Activated effector memory CD4-positive, alpha-beta T cell treated with anti-CD3 and anti-CD28 coated beads, Interleukin-2, amount 50 U/mL, for 16 hours (primary cell): Measurements from ENCODE around the gene WDR91.
"Not testable (repeated sequence)": the region's sequence is repeated elsewhere in the genome, so short reads cannot be mapped to it uniquely, and the experiment has no call there.

Source experiments
- DNase-seq: peaks from one replicate; pipeline ENCODE4 v3.0.0-alpha.2; 2020

WDR91 gene

DNA sequence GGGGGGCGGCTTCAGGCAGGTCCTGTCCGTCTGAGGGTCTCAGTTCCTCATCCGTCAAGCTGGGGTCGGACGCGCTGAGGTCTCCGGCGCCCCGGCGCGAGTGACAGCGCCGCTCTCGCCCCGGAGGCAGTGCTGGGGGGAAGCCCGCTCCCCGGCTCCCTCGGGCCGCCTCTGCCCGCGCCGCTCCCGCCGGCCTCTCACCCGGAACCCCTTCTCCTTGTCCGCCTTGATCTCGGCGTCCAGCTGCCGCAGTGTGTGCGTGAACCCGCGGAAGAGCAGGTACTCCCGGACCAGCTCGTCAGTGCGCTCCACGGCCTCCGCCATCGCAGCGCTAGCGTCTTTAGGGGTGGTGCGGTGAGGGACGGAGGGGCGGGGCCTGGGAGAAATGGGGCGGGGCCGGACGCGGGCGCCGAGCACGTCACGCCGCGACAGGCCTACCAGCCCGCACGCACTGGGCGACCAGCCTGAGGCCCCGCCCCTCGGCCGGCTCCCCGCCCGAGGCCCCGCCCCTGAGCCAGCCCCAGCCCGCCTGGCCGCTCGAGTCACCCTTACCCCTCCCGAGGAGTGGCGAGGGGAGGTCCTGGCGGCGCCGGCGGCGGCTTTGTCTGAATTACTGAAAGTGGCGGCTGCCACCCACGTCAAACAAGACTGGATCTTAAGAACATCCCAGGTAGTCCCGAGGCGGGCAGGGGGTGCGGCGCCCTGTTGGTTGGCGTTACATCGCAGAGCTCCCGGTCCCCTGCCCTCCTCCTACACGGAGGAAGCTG, at the start of gene WDR91:
Gene WDR91, minus strand, starts transcription at position 348 of the 767 bp plus-strand sequence. Its CDS starts 24 bp downstream, at position 324.
- peak; percentile 99 for DNase-seq

DNA sequence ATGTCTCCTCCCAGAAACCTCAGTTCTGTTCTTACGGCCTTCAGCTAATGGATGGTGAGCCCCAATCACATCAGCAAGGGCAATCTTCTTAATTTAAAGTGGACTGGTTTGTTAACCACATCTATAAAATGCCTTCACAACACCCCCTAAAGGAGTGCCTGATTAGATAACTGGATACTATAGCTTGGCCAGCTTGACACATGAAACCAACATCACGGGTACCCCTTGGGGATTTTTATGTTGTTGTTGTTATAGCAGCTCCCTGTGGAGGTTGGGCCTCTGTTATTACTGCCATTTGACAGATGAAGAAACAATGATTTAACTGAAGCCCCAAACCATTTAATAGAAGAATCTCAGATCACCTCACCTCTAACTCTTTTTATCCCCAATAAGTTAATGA, 49.1 kb upstream of the WDR91 start:
- DNase-seq: no peak

DNA sequence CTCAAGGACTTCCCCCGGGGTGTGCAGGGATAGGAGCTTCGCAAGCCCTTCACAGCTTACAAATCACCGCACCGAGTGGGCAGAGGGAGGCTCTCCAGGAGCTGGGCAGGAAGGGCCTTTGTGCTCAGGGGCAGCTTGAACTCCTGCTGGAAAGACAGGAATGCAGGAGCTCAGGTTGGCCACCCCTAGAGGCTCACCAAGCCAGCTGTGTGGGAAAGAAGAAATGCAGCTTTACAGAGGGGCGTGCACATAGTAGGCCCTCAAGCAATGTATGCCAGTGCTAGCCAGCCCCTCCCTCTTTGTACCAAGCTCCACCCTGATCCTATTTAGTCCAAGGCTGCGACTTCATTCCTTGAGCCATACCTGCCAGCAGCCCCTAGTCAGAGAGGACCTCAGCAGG, 48.4 kb upstream of the WDR91 start:
- DNase-seq: no peak

DNA sequence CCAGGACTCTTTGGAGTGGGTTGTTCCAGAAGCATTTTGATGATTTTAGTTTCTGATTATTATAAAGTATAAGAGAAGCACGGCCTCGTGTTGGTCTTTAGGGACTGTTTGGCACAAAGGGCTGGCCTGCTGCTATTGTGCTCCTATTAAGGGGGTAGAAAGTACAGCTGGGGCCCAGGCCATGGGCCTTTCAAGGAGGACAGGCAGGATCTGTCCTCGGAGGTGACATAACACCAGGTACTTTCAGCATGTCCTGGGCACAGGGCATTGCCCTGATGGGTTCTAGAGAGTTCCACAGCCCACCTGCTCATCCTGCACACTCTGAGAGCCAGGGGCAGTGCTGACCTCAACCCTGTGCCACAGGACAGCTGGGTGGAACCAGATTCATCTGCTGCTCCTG, 47.3 kb upstream of the WDR91 start:
- DNase-seq: peak; percentile 47

DNA sequence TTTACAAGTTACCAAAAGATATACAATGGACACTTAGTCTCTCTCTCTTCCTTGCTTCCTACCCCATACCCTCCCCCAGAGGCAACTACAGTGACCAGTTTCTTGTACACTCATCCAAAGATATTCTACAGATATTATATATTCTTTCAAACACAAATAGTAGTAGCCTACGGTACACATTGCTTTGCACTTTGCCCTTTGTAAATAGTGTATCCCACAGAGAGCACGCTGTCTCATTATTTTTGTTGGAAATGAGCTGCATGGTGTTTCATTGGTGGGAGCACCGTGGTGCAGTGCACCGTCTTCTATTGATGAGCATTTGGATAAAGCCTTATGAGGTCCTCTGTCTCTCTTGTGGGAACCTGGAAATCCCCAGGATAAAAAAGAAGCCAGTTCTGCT, 46.5 kb upstream of the WDR91 start:
- DNase-seq: no peak

DNA sequence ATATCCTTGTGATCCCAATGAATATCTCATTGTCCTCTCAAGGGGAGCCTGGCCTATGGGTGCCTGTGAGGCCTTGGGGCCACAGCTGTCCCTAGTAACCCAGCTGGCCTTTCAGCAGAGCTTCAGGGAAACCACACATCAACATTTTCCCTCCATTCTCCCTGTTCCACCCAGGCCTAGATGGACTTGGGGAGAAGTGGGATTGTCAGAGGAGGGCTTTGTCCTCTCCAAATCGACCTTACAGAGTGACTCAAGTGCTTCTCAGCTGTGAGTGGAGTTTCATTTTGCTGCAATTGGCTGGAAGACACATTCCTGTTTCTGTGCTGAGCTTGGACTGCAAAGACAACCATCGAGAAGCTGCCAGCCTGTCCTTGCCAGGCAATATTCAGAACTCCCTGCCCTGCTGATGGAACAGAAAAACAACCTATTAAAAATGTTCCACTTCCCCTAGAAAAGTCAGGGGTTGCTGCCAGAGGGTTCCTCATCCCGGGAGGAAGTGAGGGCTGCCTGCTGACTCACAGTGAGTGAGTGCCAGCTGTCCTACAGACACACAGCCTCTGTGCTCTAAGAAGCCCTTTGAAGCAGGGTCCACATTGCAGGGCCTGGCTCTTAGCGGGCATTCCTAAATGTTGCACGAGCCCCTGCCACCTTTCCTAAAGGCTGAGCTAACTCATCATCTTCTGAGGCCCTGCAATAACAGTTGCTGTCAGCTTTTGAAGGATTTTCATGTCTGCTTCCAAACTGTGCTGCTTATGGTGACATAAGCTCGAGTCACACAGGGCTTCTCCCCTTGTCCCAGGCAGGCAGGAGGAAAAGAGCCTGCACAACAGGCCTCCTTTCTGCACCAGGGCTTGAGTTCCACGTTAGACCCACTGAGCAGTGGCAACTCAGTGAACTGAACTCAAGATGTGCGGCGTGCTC, 42.8 kb upstream of the WDR91 start:
- DNase-seq: no peak

DNA sequence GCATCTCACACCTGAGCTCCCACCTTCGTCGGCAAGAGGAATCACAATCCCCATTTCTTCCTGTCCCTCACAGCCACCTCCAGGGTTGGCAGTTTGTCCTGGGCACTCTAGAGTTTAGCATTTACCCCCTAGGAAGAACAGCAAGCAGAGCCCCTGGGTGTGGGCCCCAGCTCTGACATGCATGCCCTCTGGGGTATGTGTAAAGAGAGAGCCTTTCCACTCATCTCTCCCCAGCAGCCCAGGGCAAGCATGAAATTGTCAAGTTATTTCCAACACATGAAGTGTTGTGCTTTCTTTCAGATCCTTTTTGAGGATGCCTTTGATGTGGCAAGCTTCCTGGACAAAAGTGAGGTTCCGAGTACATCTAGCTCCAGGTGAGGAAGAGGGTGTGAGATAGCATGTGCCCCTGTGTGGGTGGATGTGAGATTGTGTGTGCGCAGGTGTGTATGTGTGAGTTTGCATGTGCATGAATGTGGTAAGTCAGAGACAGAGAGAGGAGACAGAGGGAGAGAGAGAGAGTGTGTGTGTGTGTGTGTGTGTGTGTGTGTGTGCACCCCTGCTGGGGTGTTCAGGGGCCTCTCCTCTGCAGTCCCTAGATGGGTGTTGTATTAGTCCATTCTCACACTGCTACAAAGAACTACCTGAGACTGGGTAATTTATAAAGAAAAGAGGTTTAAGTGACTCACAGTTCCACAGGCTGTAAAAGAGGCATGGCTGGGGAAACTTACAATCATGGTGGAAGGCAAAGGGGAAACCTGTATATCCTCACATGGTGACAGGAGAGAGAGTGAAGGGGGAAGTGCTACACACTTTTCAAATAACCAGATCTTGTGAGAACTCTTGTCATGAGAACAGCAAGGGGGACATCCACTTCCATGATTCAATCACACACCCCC, 40.4 kb upstream of the WDR91 start:
- DNase-seq: peak; percentile 25

DNA sequence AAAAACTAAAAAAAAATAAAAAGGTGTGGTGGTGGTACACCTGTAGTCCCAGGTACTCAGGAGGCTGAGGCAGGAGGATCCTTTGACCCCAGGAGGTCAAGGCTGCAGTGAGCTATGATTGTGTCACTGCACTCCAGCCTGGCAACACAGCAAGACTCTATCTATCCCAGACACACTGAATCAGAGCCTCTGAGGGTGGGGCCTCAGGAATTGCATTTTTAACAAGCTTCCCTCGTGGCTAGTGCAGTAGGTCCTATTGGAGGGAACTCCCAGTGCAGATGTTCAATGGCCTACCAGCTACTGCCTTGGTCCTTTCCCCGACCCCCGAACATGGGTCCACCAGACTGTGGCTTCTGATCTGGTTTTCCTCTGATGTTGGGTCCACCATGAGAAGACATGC, 37.2 kb upstream of the WDR91 start:
- peak; percentile 24 for DNase-seq

DNA sequence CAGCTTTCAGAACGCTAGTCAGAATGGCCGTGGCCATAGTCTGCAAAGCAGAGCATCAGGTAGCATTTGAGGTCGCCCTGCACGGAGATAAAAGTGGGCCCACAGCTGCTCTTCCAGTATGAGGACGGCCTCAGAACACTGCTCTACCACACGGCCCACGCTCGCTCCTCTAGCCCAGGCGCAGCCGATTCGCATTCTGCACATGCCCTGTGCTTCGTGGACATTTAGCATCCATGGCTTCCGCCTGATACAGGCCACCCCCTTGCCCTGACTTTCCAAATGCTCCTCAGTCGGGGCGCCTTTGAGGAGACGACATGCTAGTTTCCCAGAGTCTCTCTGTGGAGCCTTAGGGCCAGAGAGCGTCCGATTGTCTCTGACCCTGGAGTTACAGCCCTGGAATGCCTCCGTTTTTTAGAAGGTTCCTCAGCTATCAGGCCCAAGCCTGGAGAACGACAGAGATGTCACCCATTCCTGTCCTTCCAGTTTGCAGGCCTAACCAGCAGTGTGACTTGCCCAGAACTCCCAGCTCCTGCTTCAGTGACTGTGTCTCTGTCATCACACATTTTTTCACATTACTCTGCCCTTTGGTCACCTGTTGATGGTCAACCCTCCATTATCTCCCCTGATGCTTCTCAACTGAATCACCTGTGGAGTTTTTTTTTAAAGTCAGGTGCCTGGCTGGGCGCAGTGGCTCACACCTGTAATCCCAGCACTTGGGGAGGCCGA, 36.6 kb upstream of the WDR91 start:
- DNase-seq: no peak

DNA sequence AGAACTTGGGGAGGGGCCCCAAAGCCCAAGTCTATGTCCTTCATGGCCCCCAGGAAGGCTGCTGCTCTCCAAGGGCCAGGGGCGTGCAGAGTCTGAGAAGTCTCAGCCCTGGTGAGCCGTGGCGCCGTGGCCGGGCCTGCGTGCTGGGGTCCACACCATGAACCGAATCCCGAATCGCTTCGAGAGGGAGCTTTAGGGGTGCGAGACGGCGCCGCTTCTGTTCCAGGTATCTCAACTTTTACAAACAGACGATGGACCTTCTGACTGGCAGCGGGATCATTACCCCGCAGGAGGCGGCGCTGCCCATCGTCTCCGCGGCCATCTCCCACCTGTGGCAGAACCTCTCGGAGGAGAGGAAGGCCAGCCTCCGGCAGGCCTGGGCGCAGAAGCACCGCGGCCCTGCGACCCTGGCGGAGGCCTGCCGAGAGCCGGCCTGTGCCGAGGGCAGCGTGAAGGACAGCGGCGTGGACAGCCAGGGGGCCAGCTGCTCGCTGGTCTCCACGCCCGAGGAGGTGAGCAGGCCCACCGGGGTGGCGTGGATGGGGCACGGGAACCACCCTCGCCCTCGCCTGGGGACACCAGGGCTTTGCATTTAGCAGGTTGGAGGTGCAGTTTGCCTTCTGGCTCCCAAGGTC, 35.0 kb upstream of the WDR91 start:
- DNase-seq: no peak

DNA sequence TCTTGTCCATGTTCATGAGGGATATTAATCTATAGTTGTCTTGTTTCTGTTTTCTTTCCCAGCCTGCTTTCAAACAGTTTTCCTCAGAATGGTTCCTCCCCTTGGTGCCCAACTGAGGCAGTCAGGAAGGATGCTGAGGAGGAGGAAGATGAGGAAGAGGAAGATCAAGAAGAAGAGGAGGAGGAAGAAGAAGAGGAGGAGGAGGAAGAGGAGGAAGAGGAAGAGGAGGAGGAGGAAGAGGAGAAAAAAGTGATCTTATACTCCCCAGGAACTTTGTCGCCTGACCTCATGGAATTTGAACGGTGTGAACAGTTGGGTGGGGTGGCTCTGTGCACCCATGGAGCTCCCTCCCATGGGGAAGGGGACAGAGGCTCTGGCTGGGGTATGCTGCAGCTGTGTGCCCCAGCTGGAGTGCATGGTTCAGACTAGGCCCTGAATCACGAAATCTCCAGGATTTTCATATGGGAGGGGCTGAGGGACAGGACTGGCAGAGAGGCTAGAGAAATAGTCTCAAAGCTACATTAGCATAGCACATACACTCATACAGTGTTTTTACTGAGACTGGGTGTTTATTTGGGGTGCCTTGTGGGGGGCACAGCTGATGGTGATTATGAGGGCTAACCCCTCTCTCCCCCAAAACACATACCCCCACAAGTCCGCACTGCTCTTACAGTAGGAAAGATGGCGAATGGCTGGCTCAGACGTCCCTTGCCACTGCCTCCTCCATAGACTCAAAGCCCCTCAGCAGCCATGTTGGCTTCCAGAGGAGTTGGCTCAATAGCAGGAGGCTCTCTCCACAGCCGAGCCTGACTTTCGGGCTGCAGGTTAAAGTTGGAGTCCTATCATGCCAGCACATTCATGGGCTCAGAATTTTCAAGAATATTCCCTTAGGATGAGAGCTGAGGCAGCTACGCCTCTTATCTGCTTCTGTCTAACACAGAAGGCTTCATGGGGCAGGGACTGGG, 34.2 kb upstream of the WDR91 start:
- DNase-seq: no peak

DNA sequence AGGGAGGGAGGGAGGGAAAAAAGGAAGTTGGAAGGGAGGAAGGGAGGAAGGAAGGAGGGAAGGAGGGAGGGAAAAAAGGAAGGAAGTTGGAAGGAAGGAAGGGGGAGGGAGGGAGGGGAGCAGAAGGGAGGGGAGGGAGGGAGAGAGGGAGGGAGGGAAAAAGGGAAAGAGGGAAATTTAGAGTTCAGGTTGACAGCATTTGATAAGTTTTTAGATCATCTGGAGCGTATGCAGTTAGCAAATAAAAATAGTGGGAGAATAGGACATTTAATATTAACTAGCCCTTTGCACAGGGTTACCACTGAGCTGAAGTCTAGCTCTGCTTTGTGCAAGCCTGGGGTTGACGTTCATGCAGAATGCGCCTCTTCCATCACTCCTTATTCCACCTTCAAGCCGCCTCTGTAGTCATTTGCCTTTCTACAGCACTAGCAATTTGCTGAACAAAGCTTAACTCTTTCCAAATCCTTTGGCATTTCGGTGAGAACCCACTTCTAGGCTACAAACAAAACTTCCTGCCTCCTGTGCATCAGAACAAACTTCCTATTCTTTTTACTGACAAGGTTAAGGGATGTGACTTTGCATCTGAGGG, 30.9 kb upstream of the WDR91 start:
- DNase-seq: no peak

DNA sequence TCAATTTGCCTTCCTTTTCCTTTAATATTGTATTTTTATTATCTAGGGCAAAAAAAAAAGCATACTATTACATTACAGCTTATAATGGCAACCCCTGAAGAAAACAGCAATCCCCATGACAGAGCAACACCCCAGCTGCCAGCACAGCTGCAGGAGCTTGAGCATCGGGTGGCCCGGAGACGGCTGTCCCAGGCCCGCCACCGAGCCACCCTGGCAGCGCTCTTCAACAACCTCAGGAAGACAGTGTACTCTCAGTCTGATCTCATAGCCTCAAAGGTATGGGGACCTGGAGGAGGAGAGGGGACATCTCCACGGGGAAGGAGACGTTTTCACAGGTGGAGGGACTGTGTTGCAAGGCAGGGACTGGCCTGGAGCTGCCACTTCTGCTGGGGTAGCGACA, 29.1 kb upstream of the WDR91 start:
- DNase-seq: no peak

DNA sequence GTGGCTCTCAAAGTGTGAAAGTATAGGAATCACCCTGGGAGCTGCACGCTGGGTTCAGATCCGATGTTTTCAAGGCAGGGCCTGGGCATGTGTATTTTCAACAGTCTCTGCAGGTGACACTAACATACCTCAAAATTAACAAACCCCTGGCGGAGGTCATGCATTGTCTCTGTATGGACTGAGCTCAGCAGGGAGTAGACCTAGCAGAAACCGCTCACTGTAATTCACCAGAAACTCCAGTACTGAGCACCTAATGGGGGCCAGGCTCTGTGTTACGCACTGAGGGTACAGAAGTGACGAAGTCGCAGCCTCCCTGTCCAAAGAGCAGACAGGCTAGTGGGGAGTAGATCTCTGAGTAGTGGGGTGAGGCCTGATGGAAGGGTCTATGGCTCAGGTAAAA, 27.9 kb upstream of the WDR91 start:
- DNase-seq: no peak

DNA sequence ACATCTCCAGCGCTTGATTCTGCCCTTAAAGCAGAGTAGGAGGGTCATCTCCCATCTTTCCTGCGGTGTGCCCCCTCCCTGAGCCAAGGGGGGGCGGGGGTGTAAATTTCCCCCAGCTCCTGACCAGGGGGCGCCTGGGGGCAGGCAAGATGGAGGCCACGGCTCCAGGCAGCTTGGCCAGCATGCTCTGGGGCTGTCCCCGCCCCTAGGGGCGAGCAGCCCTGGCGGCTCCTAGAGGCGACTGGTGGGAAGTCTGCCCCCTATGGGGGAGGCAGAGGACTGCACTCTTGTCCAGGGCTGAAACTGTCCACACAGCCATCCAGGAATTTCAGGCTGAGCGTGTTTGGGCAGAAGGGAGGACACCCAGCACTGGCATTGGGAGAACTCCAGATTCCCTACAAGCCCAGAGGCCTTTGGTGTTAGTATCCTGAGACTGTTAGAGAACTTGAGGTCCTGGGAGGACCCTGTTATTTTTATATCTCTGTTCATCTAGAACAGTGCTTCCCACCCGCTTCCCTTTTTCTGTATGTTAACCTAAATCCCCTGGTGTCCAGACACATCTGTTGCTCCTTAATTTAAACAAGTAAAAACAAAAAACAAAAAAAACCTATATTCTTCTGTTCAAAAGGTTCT, 26.9 kb upstream of the WDR91 start:
- no peak for DNase-seq

DNA sequence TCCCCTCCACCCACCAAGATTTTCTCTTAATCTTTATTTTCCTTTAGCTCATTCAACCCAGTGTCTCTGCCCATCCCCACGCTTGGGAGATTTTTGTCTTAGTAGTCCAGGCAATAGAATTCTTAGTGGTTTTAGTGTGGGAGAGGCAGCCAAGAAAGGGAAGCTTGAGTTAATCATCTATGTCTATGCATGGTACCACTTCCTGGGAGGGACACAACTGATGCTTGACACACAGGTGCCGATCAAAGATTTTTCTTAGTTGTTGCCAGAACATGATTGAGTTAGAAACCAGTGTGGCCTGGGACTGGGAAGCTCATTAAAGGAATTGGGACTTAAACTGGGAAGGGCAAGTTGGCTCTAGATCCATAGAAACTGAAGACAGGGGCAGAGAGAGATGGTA, 25.4 kb upstream of the WDR91 start:
- DNase-seq: no peak

DNA sequence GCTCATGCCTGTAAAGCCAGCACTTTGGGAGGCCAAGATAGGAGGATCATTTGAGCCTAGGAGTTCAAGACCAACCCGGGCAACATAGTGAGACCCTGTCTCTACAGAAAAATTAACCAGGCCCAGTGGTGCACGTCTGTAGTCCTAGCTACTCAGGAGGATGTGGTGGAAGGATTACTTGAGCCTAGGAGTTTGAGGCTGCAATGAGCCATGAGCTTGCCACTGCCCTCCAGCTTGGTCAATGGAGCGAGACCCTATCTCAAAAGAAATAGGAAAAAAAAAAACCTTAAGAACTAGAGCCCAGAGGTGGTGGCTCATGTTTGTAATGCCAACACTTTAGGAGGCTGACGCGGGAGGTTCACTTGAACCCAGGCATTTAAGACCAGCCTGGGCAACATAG, 24.5 kb upstream of the WDR91 start:
- no peak for DNase-seq

DNA sequence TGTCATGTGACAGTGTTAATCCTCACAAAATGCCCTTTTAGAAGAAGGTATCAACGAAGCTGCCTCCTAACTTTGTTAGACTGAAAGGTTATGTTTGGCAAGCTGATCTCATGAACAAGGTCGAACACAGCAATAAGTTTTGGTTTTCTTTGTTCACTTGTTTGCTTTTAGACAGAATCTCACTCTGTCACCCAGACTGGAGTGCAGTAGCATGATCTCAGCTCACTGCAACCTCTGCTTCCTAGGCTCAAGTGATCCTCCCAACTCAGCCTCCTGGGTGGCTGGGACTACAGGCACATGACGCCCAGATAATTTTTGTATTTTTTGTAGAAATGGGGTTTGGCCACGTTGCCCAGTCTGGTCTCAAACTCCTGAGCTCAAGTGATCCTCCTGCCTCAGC, 23.4 kb upstream of the WDR91 start:
- DNase-seq: no peak

DNA sequence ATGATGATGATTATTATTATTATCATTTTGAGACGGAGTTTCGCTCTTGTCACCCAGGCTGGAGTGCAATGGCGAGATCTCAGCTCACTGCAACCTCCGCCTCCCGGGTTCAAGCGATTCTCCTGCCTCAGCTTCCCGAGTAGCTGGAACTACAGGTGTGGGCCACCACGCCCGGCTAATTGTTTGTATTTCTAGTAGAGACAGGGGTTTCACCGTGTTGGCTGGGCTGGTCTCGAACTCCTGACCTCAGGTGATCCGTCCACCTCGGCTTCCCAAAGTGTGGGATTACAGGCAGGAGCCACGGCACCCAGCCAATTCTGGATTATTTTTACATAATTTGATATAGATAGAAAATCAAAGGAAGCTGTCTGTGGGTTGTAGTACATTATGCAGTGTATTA, 22.8 kb upstream of the WDR91 start:
- DNase-seq: not testable (repeated sequence)

DNA sequence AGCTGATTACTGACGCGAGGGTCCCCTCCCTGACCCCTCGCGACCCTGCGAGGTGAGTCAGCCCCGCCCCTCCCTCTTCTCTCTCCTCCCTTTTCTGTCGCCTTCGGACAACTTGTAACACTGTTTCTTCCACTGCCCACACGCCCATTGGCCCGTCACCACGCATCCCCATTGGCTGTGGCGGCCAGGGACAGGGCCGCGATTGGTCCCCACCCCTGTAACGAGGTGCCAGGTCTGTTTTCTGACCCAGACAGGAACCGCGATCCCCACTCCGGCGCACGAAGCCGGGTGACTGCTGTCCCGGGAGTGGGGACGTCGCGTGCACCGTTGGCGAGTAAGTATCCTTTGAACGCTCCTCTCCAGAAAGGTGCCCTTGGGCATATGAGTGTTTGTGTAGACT, 22.2 kb upstream of the WDR91 start, which contains the start of gene STRA8:
Gene STRA8, plus strand, starts transcription at position 269 of the 400 bp plus-strand sequence. CDS start 6,687 bp downstream, outside the sequence.
- no peak for DNase-seq
